Stimulated activated naive CD8-positive, alpha-beta T cell treated with anti-CD3 and anti-CD28 coated beads, Interleukin-15, amount 100 ng/mL, for 72 hours (primary cell): ENCODE measurements around the gene GCNT4.

Source experiments
- ATAC-seq: fragments of 150-1000 bp; cut with Tn5 transposase; 2 replicates; pipeline ENCODE4 v1.10.0; 2021; ENCODE audit warnings: mild to moderate bottlenecking, moderate library complexity
- DNase-seq, 2 donors: peaks; one replicate each; pipeline ENCODE4 v3.0.0; 2021 to 2022
- H3K27ac Mint-ChIP-seq, 2 donors: one replicate each; pipeline ENCODE4 v1.8.0; 2022; ENCODE audit warnings: mild to moderate bottlenecking in 2 of 2, mixed read lengths in 2 of 2, moderate library complexity in 2 of 2
- H3K27me3 Mint-ChIP-seq: one replicate; pipeline ENCODE4 v1.8.0; 2022; ENCODE audit warnings: mixed read lengths
- H3K4me1 Mint-ChIP-seq: one replicate; pipeline ENCODE4 v1.8.0; 2022; ENCODE audit warnings: mild to moderate bottlenecking, mixed read lengths
- H3K4me3 Mint-ChIP-seq, 2 donors: one replicate each; pipeline ENCODE4 v1.8.0; 2022; ENCODE audit warnings: mild to moderate bottlenecking in 2 of 2, mixed read lengths in 2 of 2, moderate library complexity in 1 of 2
- H3K9me3 Mint-ChIP-seq, 2 donors: one replicate each; pipeline ENCODE4 v1.8.0; 2022; ENCODE audit warnings: mixed read lengths in 2 of 2

GCNT4 gene

DNA sequence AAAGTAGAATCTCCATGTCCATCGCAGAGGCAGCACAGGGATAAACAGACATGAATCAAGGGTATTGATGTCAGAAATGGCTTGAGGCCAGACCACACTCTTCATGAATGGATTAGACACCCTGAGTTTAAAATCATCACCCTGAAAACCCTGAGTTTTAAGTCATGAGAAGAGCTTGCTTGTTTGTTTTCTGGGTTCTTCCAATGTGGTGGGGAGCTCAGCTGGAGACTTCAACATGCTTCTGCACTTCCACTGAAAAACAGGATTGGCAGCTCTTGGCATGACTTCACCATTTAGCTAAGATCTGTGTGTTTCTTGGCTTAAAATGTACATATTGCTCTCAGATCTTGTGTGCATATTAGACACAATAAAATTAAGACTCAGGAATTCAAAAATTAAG, 9.8 kb downstream of the GCNT4 start:
- Mint-ChIP-seq H3K27ac (no peak overlapping the region), H3K4me1 (peaks cover 75% of the 10 kb centered on the region), H3K27me3 (no peaks in the 10 kb centered on the region), H3K4me3 (no peak overlapping the region), H3K9me3 (peaks cover 0 to 3% of the 10 kb centered on the region in 2 donors)
- no peak for ATAC-seq
- no peak for DNase-seq

DNA sequence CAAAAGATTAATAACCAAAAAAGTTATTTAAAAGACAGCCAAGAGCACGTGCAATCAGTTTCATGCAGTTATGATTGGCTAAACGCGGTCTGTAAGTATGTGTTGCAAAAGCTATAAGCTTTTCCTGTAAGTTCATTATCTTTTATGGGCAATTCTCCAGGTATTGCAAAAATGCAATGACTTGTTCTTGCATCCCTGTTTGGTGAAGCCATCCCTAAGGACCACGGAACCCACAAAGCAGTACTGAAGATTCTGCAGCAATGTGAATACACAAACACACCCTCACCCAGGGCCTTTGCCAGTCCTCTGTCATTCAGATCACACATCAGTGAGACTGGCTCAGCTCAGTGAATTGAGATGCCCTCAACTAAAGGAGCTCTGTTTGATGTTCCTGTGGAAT, 11.4 kb downstream of the GCNT4 start:
- no peak overlapping the region for H3K4me3 Mint-ChIP-seq
- no peaks in the 10 kb centered on the region for H3K27me3 Mint-ChIP-seq
- H3K27ac Mint-ChIP-seq: no peak overlapping the region
- peaks cover 0 to 3% of the 10 kb centered on the region in 2 donors for H3K9me3 Mint-ChIP-seq
- ATAC-seq (no peak), DNase-seq (no peak)
- peaks cover 73% of the 10 kb centered on the region for H3K4me1 Mint-ChIP-seq

DNA sequence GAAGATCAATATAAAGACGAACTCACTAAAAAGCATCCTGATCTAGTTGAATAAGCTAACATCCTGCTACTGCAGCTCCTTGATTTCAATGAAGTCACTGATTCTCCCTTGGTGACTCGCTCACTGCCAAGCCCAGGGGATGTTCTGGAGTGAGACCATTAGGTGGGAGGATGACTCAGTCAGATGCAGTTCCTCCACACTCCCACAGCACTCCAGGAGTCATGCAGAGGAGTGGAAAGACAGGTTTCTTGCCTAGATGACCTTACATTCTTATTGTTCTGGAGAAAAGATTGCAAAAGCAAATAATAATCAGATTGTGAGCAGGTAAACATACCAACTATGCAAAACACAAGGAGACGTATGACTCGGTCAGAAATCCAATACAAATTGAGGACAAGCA, 15.3 kb downstream of the GCNT4 start:
- Mint-ChIP-seq H3K27ac (no peak overlapping the region), H3K27me3 (no peaks in the 10 kb centered on the region), H3K4me1 (peaks cover 68% of the 10 kb centered on the region), H3K4me3 (no peak overlapping the region), H3K9me3 (no peaks in the 10 kb centered on the region)
- peak; percentile 41 for ATAC-seq
- DNase-seq: no peak

DNA sequence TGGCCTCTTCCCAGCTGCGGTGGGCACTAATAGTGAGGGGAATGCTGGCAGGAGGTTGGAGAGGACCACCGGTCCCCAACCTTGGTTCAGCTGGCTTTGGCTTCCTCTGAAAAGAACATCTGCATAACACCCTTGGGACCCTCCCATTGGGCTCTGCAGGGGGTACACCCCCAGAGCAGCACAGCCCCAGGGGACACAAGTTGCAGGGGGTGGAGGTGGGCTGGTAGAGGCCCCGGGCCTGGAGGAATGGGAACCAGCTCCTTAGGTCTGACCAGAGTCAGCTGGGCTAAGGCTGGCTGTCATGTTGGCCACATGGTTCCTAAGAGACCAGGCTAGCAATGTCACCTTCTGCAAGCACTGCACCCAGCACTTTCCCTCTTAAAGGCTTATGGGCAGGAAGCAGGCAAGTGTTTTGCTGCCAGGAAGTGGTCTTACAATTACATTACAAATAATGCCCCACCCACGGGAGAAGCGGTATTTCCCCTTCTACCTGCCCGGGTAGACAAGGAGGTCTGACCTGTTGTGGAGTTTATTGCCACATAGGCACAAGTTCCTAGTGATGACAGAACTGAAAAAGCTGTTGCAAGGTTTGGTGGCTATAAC, 18.1 kb downstream of the GCNT4 start:
- peak; percentile 51 to 82 for DNase-seq
- H3K9me3 Mint-ChIP-seq: no peaks in the 10 kb centered on the region
- peak overlapping the region in 1 of 2 donors; percentile 61 for H3K27ac Mint-ChIP-seq
- H3K4me3 Mint-ChIP-seq: no peak overlapping the region
- H3K4me1 Mint-ChIP-seq: peaks cover 55% of the 10 kb centered on the region
- ATAC-seq: peak; percentile 94
- no peaks in the 10 kb centered on the region for H3K27me3 Mint-ChIP-seq

- Mint-ChIP-seq H3K27ac (no peak overlapping the region), H3K4me1 (peaks cover 53% of the 10 kb centered on the region)
- DNase-seq: no peak
Observed at GRCh38 chr5:75031366-75031765, 21.0 kb downstream of the GCNT4 start.

DNA sequence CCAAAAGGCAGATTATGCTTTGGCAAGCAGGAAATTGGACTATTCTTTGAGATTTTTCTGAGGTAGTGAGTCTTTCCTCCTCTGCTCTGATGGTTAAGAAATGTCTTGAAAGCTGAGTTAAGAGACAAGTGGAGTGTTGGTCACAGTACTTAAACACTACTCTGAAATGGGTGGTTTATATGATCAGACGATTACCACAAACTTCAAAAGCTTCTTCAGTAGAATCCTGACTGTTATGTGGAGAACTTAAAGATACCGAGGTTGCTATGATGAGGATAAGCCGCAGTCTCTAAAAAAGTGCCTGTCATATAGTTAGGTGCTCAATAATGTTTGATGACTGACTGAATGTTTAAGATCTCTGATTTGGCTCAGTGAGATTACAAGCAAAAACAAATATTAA, 24.3 kb downstream of the GCNT4 start:
- ATAC-seq (peak; percentile 72), DNase-seq (no peak)
- Mint-ChIP-seq H3K4me3 (peak overlapping the region in 1 of 2 donors; percentile 29), H3K9me3 (no peaks in the 10 kb centered on the region), H3K27ac (no peak overlapping the region), H3K4me1 (peaks cover 41% of the 10 kb centered on the region), H3K27me3 (no peaks in the 10 kb centered on the region)

More at GRCh38 chr5:75031366-75031765, 21.0 kb downstream of the GCNT4 start:
- no peak overlapping the region for H3K4me3 Mint-ChIP-seq
- ATAC-seq: no peak
- H3K27me3 Mint-ChIP-seq: no peaks in the 10 kb centered on the region
- H3K9me3 Mint-ChIP-seq: no peaks in the 10 kb centered on the region

GRCh38 chr5:75023368-75024159, 28.8 kb downstream of the GCNT4 start:
- H3K4me3 Mint-ChIP-seq: peak overlapping the region; percentile 52 to 58
- peak; percentile 96 for ATAC-seq
- H3K9me3 Mint-ChIP-seq: no peaks in the 10 kb centered on the region
- no peaks in the 10 kb centered on the region for H3K27me3 Mint-ChIP-seq
- DNase-seq: peak in 1 of 2 donors; percentile 58
- peak overlapping the region; percentile 30 to 54 for H3K27ac Mint-ChIP-seq
- H3K4me1 Mint-ChIP-seq: peaks cover 41% of the 10 kb centered on the region

DNA sequence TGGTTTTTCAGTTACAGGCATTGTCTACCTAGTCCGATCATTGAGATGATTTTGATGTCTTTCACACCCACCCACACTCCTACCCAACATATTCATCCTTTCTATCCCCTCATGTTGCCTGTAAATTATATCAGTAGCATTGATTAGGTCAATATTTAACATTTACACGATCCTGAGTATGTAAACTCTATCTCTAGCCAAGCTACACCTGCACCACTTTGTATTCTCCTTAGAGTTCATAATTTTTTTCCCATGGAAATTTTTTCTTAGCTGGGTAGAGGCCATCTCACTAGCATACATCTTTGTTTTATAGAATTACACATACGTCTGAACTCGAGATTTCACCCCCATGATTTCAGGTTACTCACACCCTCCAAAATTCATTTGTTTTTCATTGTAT, 30.6 kb downstream of the GCNT4 start:
- H3K27me3 Mint-ChIP-seq: no peaks in the 10 kb centered on the region
- no peaks in the 10 kb centered on the region for H3K9me3 Mint-ChIP-seq
- peaks cover 42% of the 10 kb centered on the region for H3K4me1 Mint-ChIP-seq
- H3K27ac Mint-ChIP-seq: no peak overlapping the region
- DNase-seq (no peak), ATAC-seq (no peak)
- no peak overlapping the region for H3K4me3 Mint-ChIP-seq

DNA sequence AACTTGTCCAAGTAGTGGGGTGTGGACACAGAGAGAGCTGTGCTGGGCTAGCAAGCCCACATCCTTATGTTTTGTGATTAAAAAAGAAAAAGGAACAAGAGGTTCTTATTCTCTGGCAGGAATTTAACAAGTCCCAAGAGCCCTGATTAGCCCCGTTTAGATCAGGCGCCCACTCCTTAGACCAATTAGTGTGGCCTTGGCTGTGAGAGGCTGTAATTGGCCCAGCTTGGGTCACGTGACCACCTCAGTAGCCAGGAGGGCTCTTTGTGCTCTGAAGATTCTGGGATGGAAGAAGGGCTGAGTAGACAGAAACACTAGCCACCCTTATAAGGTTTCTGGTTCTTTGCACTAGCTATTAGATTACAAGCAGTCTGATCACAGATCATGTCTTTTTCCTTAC, 31.1 kb downstream of the GCNT4 start:
- ATAC-seq (no peak), DNase-seq (no peak)
- Mint-ChIP-seq H3K4me1 (peaks cover 40% of the 10 kb centered on the region), H3K27me3 (no peaks in the 10 kb centered on the region), H3K4me3 (no peak overlapping the region), H3K9me3 (no peaks in the 10 kb centered on the region), H3K27ac (no peak overlapping the region)

- H3K4me1 Mint-ChIP-seq: peaks cover 40% of the 10 kb centered on the region
- H3K27ac Mint-ChIP-seq: no peak overlapping the region
- DNase-seq: no peak
- no peak for ATAC-seq
- no peak overlapping the region for H3K4me3 Mint-ChIP-seq
- H3K9me3 Mint-ChIP-seq: no peaks in the 10 kb centered on the region
- H3K27me3 Mint-ChIP-seq: no peaks in the 10 kb centered on the region
Observed at GRCh38 chr5:75020016-75020656, 32.2 kb downstream of the GCNT4 start.

- no peak overlapping the region for H3K27ac Mint-ChIP-seq
- ATAC-seq (no peak), DNase-seq (no peak)
- H3K4me3 Mint-ChIP-seq: no peak overlapping the region
- H3K27me3 Mint-ChIP-seq: no peaks in the 10 kb centered on the region
- H3K4me1 Mint-ChIP-seq: peaks cover 33% of the 10 kb centered on the region
- no peaks in the 10 kb centered on the region for H3K9me3 Mint-ChIP-seq
Observed at GRCh38 chr5:75018805-75019587, 33.4 kb downstream of the GCNT4 start.

GRCh38 chr5:75017971-75018370, 34.4 kb downstream of the GCNT4 start:
- no peaks in the 10 kb centered on the region for H3K9me3 Mint-ChIP-seq
- no peak overlapping the region for H3K4me3 Mint-ChIP-seq
- DNase-seq (no peak), ATAC-seq (no peak)
- peaks cover 25% of the 10 kb centered on the region for H3K4me1 Mint-ChIP-seq
- H3K27me3 Mint-ChIP-seq: no peaks in the 10 kb centered on the region
- H3K27ac Mint-ChIP-seq: no peak overlapping the region

GRCh38 chr5:75016896-75017295, 35.5 kb downstream of the GCNT4 start:
- Mint-ChIP-seq H3K27ac (no peak overlapping the region), H3K9me3 (no peaks in the 10 kb centered on the region), H3K4me1 (peaks cover 24% of the 10 kb centered on the region), H3K27me3 (no peaks in the 10 kb centered on the region), H3K4me3 (no peak overlapping the region)
- ATAC-seq (no peak), DNase-seq (no peak)

- no peaks in the 10 kb centered on the region for H3K27me3 Mint-ChIP-seq
- H3K27ac Mint-ChIP-seq: no peak overlapping the region
- no peaks in the 10 kb centered on the region for H3K9me3 Mint-ChIP-seq
- no peak for DNase-seq
- no peak overlapping the region for H3K4me3 Mint-ChIP-seq
- no peak for ATAC-seq
- H3K4me1 Mint-ChIP-seq: peaks cover 23% of the 10 kb centered on the region
Observed at GRCh38 chr5:75012748-75013147, 39.6 kb downstream of the GCNT4 start.

DNA sequence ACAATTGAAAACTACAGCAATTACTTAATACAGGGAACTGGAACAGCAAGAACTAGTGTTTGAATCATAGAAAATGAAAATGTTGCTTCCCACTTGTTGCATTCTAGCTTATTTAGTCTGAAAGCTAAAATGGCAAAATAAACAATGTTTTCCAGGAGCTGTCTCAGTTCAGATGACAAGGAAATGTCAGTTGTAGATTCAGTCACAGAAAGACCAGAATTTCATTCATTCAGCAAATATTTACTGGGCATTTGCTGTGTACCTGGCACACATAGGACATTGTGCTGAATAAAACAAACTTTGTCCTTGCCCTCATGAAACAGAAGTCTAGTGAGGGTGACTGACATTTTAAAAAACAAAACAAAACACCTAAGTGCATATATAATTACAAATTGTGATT, 41.5 kb downstream of the GCNT4 start:
- Mint-ChIP-seq H3K27me3 (no peaks in the 10 kb centered on the region), H3K4me1 (peaks cover 11% of the 10 kb centered on the region), H3K9me3 (peaks cover 3 to 10% of the 10 kb centered on the region in 2 donors), H3K4me3 (no peak overlapping the region), H3K27ac (peak overlapping the region in 1 of 2 donors; percentile 69)
- ATAC-seq: no peak
- no peak for DNase-seq
